ENCODE measurements around the gene MINDY4.

The MINDY4 gene
- total RNA-seq = 0.22 to 0.53 (median 0.39) reads per million in 3 experiments

DNA sequence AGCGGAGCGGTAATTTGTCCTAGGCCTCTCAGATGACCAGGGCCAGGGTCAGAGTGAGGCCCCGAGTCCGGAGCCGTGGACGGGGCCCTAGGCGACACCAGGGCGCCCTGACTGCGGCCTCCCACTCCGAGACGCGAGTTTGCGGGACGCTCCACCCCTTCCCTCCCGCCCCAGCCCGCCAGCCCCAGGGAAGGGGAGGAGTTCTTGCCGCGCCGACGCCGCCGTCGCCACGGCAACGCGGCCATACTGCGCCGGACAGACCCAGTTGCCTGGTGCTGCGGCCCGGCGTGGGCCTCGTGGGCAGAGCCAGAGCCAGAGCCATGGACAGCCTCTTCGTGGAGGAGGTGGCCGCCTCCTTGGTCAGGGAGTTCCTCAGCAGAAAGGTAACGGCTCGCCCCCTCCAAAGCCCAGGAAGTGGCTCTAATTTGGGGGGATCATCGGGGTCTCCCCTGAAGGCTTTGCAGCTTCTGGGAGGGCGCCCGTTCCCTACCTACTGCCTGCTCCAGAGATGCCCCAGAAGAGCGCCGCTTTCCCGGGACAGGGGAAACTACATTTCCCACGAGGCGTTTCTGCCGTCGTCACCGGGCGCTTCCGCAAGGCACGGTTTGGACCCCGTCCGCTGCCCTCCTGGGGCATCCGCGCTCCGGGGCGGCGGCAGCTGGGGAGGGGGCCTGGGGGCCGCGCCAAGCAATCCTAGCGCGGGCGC, at the start of gene MINDY4:
Gene MINDY4 (plus strand): TSS at position 244 of the 706 bp plus-strand sequence. CDS start 77 bp downstream, at position 321.
- peak; percentile 47 for DNase-seq

DNA sequence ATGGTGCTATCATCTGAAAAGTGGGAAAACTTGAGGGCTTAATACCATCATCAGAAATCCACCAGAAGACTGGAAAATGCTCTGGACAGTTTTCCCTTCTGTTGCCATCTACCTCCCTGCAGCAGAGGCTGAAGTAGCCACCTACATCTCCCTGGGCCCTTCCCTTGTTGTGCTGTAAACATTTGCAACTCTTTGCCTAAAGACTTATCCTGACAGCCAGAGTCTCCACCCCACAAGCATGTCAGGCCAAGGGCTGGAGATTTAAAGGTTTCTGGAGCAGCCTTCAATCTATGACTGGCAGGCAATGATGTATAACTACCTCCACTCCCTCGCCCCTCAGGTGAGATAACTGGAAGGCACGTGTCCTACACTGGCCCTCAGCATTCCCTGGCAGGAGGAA, 49.0 kb upstream of the MINDY4 start:
- no peak for DNase-seq

DNA sequence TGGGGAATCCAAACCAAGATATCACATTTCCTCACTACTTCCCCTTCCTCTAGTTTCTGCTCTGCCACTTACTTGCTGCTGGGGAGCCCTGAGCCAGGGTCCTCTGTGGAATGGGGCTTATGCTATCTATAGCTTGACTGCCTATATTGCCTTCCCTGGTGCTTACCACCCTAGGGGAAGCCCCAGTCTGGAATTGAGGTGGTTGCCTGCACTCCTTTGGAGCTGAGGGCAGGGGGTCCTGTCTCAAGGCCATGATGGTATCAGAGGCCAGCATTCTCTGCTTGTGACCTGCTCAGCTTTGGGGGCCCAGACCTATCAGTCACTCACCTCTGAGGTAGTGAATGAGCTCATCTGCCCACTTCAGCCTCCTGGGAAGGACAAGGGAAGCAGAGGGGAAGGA, 48.5 kb upstream of the MINDY4 start:
- DNase-seq = no peak

DNA sequence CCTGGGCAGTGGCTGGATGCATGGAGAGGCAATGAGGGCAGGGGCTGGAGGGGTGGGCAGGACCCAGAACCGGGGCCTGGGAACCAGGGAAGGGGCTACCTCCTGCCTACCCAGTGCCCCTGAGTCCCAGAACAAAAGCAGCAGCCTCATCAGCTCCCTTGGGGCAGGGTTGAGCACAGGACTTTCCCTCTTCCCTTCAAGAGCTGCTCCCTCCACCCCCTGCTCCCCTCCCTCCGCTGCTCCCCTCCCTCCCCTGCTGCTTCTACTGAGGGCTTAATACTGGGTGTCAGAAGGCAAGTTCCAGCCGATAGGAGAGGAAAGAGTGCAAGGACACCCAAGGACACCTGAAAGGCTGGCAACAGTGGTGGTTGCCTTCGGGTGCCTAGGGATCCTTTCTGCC, 47.4 kb upstream of the MINDY4 start:
- DNase-seq = no peak

DNA sequence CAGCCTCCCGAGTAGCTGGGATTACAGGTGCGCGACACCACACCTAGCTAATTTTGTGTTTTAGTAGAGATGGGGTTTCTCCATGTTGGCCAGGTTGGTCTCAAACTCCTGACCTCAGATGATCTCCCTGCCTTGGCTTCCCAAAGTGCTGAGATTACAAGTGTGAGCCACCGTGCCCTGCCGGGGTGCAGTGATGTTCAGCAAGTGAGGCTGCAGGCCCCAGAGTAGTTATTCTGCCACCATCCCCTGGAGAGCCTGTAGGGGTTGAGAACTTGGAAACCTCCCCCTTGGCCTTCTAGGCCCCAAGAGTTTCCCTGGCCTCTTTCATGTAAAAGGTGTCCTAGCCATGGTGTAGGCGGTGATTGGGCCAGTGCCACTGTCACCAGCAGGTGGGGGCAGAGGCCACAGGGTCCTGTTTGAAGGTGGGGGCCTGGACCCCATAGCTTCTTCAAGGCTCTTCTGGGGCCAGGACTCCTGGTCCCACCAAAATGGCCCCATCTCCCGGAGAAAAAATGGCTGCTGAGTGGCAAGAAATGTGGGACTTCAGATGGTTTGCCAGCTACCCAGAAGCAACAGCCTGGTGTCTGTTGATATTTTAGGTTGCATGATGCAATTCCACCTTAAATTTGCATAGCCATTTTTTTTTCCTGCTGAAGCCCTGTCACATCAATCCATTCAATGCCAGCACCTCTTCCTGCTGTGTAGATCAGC, 44.8 kb upstream of the MINDY4 start:
- peak; percentile 42 for DNase-seq

DNA sequence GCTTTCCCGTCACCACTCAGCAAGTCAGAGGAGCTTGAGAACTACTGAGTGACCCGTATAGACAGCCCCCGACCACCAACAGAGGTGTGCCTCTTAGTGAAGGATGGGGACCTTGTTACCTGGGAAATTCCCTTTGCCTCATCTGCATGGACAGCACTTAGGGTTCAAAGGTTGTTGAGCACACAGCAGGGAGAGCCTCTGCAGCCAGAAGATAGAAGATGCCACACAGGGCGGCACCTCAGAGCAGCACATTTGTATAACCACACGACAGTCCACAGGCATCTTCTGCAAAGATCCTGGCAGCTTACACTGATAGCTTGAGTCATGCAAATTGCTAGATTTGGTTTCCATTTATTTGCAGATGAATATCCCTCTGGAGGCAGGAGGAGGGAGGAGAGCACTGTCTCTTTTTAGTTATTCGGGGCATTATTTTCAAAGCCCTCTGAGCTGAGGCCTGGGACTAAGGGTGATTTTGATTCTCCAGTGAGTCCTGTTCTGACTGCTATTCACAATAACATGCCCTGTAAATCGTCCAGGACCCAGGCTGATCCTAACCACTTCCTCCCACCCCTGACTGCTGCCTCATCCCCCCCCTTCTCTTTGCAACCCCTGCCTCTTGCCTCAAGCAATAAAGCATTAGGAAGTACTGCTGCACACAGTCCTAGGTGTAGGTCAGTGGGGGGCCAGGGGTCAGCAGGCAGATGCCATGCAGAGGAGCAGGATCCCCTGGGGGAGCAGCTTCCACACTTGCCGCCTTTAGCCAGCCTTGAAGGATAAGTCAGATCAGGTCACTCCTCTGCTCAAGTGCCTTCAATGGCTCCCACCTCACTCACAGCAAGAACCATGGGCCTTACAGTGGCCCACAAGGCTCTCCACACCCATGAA, 43.9 kb upstream of the MINDY4 start:
- DNase-seq = peak; percentile 81

DNA sequence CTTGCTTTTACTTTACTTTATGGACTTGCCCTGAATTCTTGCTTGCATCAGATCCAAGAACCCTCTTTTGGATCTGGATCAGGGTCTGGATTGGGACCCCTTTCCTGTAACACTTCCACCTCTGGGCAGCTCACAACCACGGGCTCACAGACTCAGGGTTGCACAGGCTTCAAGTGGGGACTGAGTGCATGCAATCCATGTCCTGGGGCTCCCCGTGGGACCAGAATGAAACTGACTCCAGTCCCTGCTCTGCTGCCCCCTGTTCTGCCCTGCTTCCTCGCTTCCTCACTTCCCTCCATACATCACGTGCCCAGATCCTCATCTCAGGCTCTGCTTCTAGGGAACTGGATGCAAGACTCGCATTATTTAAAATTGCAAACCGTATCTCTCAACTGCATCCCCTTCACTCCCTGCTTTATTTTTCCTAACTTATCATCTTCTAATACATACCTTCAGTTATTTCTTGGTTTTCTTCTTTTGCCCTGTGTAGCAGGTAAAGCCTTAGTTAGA, 42.6 kb upstream of the MINDY4 start:
- no peak for DNase-seq

DNA sequence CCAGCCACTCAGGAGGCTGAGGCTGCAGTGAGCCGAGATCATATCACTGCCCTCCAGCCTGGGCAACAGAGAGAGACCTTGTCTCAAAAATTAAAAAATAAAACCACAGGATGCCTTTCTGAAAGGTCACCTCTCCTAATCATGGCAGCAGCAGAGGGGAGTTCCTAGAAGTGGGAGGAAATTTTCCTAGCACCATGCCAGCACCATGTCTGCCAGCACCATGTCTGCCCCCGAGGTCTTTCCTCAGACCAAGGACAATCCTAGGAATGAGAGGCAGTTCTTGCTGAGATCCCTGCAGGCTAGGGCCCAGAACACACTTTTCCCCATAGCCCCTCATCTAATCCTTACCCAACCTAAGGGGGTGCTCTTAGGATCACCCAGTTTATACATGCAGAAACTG, 41.6 kb upstream of the MINDY4 start:
- no peak for DNase-seq

DNA sequence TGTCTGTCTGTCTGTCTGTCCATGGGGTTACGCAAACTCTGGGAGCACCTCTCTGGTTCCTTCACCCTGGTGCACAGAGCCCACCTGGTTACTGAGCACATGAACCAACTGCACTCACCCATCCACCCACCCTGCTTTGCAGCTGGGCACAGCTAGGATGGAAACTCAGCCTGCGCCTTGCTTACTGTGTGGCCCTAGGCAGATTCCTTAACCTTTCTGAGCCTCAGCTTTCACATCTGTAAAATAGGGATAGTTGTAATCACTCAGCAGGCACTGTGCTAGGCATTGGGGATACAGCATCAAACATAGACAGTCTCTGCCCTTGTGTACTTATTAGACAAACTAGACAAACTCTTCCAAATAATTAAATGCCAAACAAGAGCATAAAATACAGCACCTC, 41.1 kb upstream of the MINDY4 start:
- DNase-seq = no peak

DNA sequence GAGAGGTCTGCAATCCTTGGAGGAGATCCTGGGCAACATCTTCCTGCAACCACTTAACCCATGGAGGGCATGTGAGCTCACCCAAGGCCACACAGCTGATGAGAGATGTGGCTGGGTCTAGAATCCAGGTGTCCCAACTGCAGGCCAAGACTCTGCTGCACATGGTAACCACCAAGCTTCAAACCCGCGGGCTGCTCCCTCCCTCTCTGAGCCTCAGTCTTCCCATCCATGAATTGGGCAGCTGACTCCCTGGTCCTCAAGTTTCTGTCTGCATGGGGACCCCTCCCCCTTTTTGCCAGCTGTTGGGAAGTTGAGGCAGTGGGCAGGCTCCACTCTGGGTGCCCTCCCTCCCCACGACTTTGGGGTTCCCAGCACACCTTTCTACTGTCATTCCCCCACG, 40.2 kb upstream of the MINDY4 start:
- no peak for DNase-seq

DNA sequence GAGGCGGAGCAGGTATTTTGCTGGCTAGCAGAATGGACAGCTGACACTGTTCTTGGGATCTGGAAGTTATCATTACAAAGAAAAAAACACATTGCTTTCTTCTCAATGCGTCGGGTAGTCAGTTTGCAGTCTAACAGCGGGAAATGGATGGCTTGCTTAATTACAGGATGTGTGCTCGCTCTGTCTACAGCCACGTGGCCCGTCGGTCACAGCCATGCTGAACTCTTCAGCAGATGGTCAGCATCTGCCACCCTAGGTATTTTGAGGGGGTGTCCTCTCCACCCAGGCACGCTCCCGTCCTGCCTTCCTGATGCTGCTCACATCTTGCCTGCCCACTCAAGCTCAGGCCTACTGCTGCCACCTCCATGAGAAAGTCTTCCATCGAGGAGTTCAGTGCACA, 39.6 kb upstream of the MINDY4 start:
- no peak for DNase-seq

DNA sequence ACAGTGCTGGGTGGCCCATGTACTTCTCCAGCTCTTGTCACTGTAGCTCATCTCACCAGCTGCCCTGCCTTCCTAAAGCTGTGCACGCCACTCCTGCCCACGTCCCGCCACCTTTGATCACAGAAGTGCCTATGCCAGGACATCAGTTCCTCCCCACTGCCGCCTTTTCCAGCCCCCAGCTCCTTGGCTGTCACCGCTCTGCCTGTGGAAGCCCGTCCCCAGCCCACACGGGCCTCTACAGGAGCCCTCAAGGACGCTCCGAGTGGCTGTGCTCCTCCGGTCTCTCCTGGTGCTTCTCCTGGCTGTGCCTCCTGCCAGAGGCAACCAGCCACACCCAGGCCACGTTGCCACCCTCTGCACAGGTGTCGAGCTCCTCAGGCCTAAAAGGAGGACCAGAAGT, 38.6 kb upstream of the MINDY4 start:
- DNase-seq = no peak

DNA sequence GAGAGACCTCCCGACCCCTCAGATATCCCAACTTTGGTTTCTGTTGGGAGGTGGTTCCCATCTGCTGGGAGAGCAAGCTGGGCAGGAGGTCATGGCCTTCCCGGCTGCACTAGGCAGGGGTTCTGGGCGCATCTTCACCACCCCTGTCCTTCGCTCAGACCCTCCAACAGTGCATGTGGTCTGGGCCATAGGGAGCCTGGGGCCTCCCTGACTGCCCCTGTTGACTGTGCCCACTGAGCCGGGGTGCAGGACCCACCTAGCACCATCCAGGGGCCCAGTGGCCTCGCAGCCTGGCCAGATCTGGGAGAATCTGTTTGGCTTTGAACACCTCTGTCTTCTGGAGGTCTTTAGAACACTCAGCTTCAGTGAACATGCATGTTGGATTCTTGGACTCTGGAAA, 38.0 kb upstream of the MINDY4 start:
- no peak for DNase-seq

DNA sequence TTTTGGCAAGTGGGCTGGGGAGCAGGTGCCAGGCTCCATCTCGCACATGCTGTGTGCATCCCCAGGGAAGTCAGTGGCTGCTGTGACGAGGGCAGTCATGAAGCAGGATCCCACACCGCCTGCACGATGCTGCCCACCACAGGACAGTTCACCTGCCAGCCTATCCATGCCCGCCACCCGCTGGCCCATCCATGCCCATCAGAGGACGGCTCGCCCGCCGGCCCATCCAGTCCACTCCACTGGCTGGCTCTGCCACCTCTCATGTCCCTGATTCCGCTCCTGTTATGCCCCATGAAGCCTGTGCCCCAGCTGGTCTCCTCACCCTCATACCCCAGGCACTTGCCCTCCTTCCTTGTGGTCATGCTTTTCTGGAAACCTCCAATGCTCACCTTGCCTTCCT, 37.5 kb upstream of the MINDY4 start:
- DNase-seq = no peak

DNA sequence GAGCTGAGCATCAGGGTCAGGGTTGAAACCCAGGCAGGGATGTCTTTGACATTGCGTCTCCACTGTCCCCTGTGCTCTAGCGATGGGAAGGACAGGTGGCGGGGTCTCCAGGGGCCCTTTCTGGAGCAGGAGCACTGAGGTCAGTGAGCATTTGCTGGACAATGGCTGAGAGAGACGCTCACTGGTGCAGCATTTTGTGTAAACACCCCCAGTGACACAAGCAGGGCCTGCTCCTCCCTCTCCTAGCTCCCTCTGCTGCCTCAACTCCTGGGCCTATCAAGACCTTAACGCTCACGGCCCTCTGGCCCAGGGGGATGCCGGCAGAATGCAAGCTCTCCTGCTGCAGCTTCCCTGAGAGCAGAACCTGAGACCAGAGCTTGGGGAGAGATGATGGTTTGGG, 36.7 kb upstream of the MINDY4 start:
- DNase-seq = no peak

DNA sequence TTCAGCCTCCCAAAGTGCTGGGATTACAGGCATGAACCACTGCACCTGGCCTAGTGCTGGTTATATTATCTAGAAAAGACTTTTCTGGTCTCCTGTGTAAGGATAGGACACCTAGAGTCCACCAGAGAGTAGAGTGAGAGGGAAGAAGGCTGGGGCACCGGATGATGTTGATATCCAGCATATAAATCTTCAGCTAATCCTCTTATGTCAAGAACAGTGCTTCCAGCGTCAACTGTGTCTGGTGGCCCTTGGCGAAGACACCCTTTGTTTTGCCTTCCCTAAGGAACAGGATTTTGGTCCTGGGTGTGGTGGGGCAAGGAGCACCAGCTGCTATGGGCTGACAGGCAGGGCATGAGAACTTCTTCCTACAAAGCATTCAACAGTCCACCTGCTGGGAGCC, 35.6 kb upstream of the MINDY4 start:
- DNase-seq = no peak

DNA sequence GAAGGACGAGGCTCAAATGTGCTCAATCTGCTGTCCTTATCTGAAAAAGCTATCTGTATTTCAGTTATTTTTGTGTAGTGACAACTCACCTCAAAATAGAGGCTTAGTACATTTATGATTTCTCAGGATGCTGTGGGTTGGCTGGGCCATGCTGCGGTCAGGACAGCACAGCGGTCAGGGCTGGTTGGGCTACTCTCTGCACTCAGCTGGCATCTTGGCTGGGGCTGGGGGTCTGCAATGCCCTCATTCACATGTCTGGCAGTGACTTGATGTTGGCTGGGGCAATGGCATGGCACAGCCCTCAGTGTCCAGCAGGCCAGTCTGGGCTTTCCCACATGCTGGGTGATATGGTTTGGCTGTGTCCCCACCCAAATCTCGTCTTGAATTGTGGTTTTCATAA, 34.9 kb upstream of the MINDY4 start:
- no peak for DNase-seq

DNA sequence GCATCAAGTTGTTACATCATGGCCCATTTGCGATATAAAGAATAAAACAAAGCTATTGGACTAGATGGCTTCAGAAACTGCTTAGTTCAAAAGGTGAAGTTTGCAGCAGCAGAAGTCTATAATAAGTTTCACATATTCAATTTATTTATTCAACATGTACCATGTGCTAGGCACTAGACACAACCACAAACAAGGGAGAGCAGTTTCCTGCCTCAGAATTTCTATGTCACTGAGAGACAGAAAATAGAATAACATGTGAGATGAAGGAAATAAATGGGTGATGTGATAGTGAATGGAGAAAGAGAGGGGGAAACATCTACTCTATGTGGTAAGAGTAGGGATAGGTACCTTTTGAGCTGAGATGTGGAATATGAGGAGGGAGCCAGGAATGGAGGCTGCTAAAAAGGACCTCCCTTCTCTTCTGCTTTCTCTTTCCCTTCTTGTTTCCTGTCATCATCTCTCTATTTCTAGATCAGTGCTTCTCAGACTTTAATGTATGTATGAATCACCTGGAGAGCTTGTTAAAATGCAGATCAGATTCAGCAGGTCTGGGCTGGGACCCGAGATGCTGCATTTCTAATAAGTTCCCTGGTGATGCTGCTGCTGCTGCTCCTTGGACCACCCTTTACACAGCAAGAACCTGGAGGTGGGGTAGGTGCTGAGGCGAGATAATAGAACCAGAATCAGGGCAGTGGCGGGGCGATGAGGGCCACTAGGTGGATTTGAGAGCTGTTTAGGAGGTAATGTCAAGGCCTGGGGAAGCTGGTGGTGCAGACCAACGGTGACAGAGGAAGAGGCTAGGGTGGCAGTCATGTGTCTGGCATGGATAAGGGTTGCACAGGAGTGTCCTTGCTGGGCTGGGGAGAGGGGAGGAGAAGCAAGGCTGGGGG, 32.9 kb upstream of the MINDY4 start:
- DNase-seq = peak; percentile 15

DNA sequence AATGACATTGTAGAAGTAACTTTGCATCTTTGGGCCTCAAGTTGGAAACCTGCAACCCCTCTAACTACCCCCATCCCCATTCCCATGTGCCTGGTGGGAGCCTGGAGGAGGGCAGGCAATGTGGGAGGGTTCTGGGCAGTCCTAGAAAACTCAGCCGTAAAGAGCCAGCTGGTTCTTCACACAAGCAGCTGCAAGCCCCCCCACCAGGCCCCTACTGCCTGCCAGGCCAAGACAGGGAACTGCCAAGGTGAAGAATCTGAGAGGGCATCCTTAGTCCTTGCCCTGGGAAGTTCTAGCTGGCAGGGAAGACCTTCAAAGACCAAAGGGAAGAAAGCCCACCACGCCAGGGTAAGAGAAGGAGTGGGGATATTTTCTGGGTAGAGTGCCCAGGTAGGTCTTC, 31.5 kb upstream of the MINDY4 start:
- no peak for DNase-seq

DNA sequence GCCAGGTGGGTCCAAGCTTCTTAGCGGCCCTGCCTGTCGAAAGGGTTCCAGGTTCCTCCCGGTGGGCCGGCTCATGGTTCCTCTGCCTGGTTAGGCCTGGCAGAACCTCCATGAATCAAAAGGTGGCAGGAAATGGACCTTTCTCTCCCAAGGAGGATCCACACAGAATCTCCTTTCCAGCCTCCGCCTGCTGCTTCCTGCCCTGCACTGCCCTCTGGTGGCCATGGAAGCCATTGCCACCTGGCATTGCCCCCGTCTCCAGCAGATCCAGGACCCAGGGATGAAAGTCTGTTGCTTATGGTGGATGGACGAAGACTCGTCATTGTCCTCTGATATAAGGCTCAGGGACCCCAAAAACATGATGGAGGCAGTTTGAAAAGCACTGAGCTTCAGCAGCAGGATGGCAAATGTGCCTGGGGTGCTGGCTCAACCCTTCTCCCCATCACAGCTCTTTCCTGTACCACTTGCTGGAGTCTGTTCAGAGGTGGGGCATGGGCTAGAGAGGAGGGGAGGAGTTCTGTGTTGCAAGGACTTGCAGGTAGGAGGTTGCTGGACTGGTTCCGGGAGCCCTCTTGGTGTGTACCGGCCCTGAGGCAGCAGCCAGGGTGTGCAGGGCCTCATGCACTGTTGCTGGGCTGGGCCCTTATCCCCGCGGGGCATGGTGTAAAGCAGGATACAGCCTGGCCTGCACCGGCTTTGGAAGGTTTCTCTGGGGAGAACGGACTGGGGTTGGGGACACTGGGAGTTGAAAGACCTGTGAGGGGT, 30.6 kb upstream of the MINDY4 start:
- peak; percentile 70 for DNase-seq

DNA sequence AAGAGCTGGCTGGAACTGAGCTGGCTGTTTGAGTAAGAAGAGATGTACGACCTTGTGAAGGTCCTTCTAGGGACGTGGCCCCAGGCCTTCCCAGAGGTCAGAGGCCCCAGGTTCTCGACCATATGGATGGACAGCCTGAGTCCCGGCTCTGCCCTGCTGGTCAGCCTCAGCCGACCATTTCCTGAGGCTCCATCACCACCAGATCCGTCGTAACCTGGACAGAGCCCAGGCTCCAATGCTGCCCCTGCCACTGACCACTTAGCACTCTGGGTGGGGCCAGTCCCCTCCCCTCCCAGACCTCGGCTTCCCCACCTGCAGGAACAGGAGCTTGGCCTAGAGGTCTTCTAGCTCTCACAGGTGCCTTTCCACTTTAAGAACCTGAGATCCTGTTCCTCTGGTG, 29.9 kb upstream of the MINDY4 start:
- no peak for DNase-seq
